ENCODE data around the gene RIMS4. TPM values are rescaled to one million over a fixed set of nuclear protein-coding genes. Genes with fewer than 3 reads are reported as not detected.

RIMS4 gene
- total and polyA plus RNA-seq, 2 of the 8 experiments (the other 6 are each of a cell fraction or from before 2014, with no cell fraction given), result 13.3 to 44.2 TPM

DNA sequence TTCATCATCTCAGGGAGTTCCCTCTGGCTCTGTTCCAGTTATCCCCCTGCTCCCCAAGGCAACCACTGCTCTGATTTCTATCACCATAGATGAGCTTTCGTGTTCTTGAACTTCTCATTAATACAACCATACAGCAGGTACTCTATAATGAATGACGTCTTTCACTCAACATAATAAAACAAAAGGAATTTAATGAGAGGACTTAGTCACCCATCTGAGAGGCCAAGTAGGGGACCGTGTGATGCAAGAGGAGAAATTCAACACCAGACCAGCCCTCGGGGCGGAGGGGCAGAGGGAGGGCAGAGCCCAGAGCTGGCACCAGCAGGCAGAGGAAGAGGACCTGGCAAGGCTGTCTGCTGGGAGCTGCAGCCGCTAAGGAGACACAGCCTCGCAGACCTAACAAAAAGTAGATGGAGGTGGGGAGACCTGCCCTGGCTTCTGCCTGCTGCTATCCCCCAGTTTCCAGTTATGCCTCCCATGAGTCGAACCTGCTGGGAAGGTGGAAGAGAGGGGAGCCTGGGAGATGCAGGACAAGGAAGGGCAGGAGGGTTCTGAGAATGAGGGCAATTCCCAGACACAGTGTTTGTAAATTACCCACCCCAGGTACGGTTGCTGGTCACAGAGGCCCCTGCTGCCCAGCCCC lies 81.4 kb downstream of the RIMS4 start:
- no peaks in the 10 kb centered on the region for H3K9me3 ChIP-seq (ENCODE audit: insufficient read depth in 2 of 2, low read depth in 1 of 2, low read length in 1 of 2)
- FAIRE-seq, result peak; percentile 60
- H3K14ac ChIP-seq (ENCODE audit: insufficient read length), result no peak overlapping the region
- peak overlapping the region; percentile 86; the same call in 1 of the 2 replicates for H2BK12ac ChIP-seq (ENCODE audit: low read depth, low read length)
- H4K8ac ChIP-seq (ENCODE audit: extremely low read depth, insufficient read depth, low read length), result no peak overlapping the region; the same call in 1 of the 2 replicates
- H2AFZ ChIP-seq (ENCODE audit: low read length), result 0 out of 2 replicates have a peak overlapping the region, but pooled peaks have one; percentile 8
- H4K5ac ChIP-seq (ENCODE audit: insufficient read length, low read depth, low read length), result peak overlapping the region; percentile 32
- H3K27ac ChIP-seq (ENCODE audit: low read depth, low read length), result no peak overlapping the region
- no peak overlapping the region for H2BK120ac ChIP-seq (replicated peaks; ENCODE audit: low read depth, low read length)
- no peak overlapping the region for H2AK5ac ChIP-seq (ENCODE audit: low read depth, low read length)
- peak overlapping the region; percentile 82; the same call in 1 of the 2 replicates for H2BK20ac ChIP-seq (ENCODE audit: low read length)
- no peaks in the 10 kb centered on the region for H3K36me3 ChIP-seq (ENCODE audit: control insufficient read depth in 2 of 4, insufficient read depth in 4 of 4, low read length in 3 of 4)
- H3K4me2 ChIP-seq (ENCODE audit: insufficient read depth in 1 of 2, low read depth in 2 of 2, low read length in 2 of 2), result peak overlapping the region; percentile 45 to 47
- H3K23me2 ChIP-seq (ENCODE audit: low read depth, low read length), result no peaks in the 10 kb centered on the region
- peak in 1 of 2 experiments; percentile 63 for DNase-seq (ENCODE audit: low read depth in 1 of 2, low spot score in 2 of 2)
- peak overlapping the region; percentile 57; the same call in 1 of the 2 replicates for H3K18ac ChIP-seq (ENCODE audit: extremely low read depth, low read length)
- no peak overlapping the region for H3K23ac ChIP-seq (ENCODE audit: insufficient read length)
- H3K4me1 ChIP-seq (replicated peaks in 1 of 4; ENCODE audit: control insufficient read depth in 3 of 4, insufficient read depth in 4 of 4, low read length in 3 of 4), result peaks cover 7 to 19% (median 15%) of the 10 kb centered on the region in 4 experiments
- peak overlapping the region in 1 of 4 experiments; percentile 37; a peak in 1 of 8 replicates for H3K4me3 ChIP-seq (ENCODE audit: extremely low read depth in 1 of 4, insufficient read depth in 2 of 4, low read depth in 3 of 4, low read length in 4 of 4)
- no peak overlapping the region; a peak in 2 of 7 replicates for H3K9ac ChIP-seq (replicated peaks in 1 of 4; ENCODE audit: extremely low read depth in 1 of 4, low read depth in 3 of 4, low read length in 3 of 4)
- H3K79me2 ChIP-seq (ENCODE audit: control insufficient read depth in 1 of 2, insufficient read depth in 2 of 2, low read length in 2 of 2), result no peaks in the 10 kb centered on the region
- H3K27me3 ChIP-seq (replicated peaks in 1 of 4; ENCODE audit: control insufficient read depth in 3 of 4, extremely low read depth in 1 of 4, insufficient read depth in 3 of 4, low read length in 3 of 4), result no peaks in the 10 kb centered on the region
- H3K79me1 ChIP-seq (ENCODE audit: low read depth, low read length), result no peaks in the 10 kb centered on the region
- POLR2A ChIA-PET (ENCODE audit: partially characterized antibody), result interaction anchor here (0.5 to 1.5 kb wide), 2 partner anchors 32 to 45 kb away, joined by 3 to 5 read pairs; no protein-coding TSS in a partner anchor
- H3K56ac ChIP-seq (replicated peaks; ENCODE audit: insufficient read length, low read depth, low read length), result no peak overlapping the region
- no peaks in the 10 kb centered on the region for H4K20me1 ChIP-seq (replicated peaks in 1 of 2; ENCODE audit: control insufficient read depth in 1 of 2, insufficient read depth in 2 of 2, low read length in 2 of 2)
- H2BK5ac ChIP-seq (ENCODE audit: low read depth, low read length), result peak overlapping the region; percentile 72; the same call in 1 of the 2 replicates
- H4K91ac ChIP-seq (replicated peaks; ENCODE audit: insufficient read length, low read length), result no peak overlapping the region
- H3K4ac ChIP-seq (replicated peaks; ENCODE audit: insufficient read length, low read depth, low read length), result no peak overlapping the region
- 28% methylated on average over 9 of the region's 9 CpGs; no CpG with 5 or more reads in 1 of the 2 experiments for WGBS, 2 experiments (ENCODE audit: extremely low coverage in 1 of 2, insufficient coverage in 1 of 2, insufficient read length in 1 of 2, insufficient replicate concordance in 2 of 2, low coverage in 1 of 2, low lambda C conversion rate in 2 of 2, missing lambda C conversion rate in 1 of 2)
- no peak overlapping the region for H2BK15ac ChIP-seq (ENCODE audit: low read length)
- CTCF ChIA-PET (ENCODE audit: partially characterized antibody), result interaction anchor here (1.1 to 20.4 kb wide), 7 partner anchors 9 to 67 kb away, joined by 3 to 180 read pairs (median 83); partner anchors contain the start of gene CCN5
- TF ChIP-seq, protein P1, sequence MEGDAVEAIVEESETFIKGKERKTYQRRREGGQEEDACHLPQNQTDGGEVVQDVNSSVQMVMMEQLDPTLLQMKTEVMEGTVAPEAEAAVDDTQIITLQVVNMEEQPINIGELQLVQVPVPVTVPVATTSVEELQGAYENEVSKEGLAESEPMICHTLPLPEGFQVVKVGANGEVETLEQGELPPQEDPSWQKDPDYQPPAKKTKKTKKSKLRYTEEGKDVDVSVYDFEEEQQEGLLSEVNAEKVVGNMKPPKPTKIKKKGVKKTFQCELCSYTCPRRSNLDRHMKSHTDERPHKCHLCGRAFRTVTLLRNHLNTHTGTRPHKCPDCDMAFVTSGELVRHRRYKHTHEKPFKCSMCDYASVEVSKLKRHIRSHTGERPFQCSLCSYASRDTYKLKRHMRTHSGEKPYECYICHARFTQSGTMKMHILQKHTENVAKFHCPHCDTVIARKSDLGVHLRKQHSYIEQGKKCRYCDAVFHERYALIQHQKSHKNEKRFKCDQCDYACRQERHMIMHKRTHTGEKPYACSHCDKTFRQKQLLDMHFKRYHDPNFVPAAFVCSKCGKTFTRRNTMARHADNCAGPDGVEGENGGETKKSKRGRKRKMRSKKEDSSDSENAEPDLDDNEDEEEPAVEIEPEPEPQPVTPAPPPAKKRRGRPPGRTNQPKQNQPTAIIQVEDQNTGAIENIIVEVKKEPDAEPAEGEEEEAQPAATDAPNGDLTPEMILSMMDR (IDR thresholded peaks at IDR 0.05; ENCODE audit: control extremely low read depth in 1 of 3, insufficient read depth in 1 of 3, low read depth in 1 of 3, low read length in 3 of 3), result no peak
- 0 out of 2 replicates have a peak, but pooled peaks have one; percentile 14 for TF ChIP-seq JUND (IDR thresholded peaks at IDR 0.05; ENCODE audit: low read length)
- TF ChIP-seq SRF (IDR thresholded peaks at IDR 0.05; ENCODE audit: low read depth, low read length), result no peak
- TF ChIP-seq NANOG (IDR thresholded peaks at IDR 0.05; ENCODE audit: insufficient read depth, low read depth, low read length, poor library complexity, severe bottlenecking), result no peak
- no peak for TF ChIP-seq POU5F1 (IDR thresholded peaks at IDR 0.05; ENCODE audit: low read depth, low read length)
- TF ChIP-seq, protein P2, sequence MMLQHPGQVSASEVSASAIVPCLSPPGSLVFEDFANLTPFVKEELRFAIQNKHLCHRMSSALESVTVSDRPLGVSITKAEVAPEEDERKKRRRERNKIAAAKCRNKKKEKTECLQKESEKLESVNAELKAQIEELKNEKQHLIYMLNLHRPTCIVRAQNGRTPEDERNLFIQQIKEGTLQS (IDR thresholded peaks at IDR 0.05; ENCODE audit: insufficient read depth, low read depth, low read length), result 0 out of 2 replicates have a peak, but pooled peaks have one; percentile 42
- TF ChIP-seq RFX5 (IDR thresholded peaks at IDR 0.05; ENCODE audit: borderline replicate concordance, low read depth, low read length), result no peak
- TF ChIP-seq CEBPB (IDR thresholded peaks at IDR 0.05; ENCODE audit: low read depth, low read length), result peak; percentile 95

Data from H1 (cell line).